Bronchial epithelial cell (primary cell): ENCODE measurements around the gene CAMSAP1. TPM values are rescaled to one million over a fixed set of nuclear protein-coding genes. Genes with fewer than 3 reads are reported as not detected.
"Not testable (repeated sequence)": the region's sequence is repeated elsewhere in the genome, so short reads cannot be mapped to it uniquely, and the experiment has no call there.

Experiments
- DNase-seq: peaks from one replicate; pipeline ENCODE4 v3.0.0-alpha.2; 2010; ENCODE audit warnings: low read depth
- FAIRE-seq: peaks from 2 replicates; lab custom pipeline; 2011; peaks lifted over from hg19 to GRCh38; lab: Jason Lieb, UNC
- H3K27me3 ChIP-seq: 2 replicates; pipeline ENCODE4 v1.5.1; 2011; ENCODE audit warnings: low read length; ENCODE audit not compliant: control insufficient read depth, insufficient read depth
- H3K36me3 ChIP-seq: 2 replicates; pipeline ENCODE4 v1.5.1; 2011; ENCODE audit warnings: low read length; ENCODE audit not compliant: control insufficient read depth, insufficient read depth
- H3K4me3 ChIP-seq: 2 replicates; pipeline ENCODE4 v1.5.1; 2011; ENCODE audit warnings: mild to moderate bottlenecking, low read depth, low read length, control low read depth
- total RNA-seq: library from RNA; depleted of rRNA; stranded (reverse); fragments of >200 nt; gene quantifications from 2 replicates; pipeline ENCODE4 v1.2.1, GENCODE V29; 2014
- TF ChIP-seq, protein P1 (sequence below): IDR thresholded peaks from 2 replicates; pipeline ENCODE4 v1.5.1; 2011; ENCODE audit warnings: mild to moderate bottlenecking, moderate library complexity, low read length, control low read depth, inconsistent platforms; ENCODE audit not compliant: insufficient read depth, severe bottlenecking

Gene CAMSAP1
- total RNA-seq, 1 donor from 2014 or later = 23.2 TPM

DNA sequence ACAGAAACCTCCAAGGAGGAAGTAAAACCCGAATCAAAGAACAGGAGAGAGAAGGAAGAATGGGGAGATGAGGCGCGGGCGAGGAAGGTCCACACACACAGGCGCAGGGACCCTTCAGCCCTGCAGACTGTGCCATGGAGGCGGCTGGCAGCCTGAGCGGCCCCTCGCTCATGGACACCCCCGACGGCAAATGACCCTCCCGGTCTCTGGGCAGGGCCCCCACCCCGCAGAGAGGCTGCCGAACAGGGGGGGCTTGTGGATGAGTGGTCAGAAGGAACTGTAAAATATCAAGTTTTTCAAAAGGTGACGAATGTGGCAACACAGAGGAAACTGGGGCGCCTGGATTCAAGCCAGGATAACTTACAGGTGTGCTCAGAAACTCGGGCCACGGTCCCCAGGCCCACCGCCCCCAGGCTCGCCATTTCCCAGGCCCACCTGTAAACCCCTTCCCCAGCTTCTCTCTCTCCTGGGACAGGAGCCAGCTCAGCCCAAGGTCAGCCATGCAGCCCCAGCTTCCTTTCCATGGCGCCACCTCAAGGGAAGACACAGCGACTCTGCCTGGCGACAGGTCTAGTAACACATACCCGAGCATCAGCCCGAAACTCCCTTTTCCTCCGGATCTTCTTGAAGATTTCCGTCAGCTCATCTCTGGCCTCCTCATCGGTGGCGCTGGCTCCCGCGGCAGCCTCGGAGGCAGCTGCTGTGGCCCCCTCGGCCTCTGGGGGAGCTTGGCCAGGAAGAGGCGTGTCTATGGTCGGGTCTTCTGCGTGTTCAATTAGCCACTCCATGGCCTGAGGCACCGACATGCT is 37.3 kb upstream of the CAMSAP1 start:
- FAIRE-seq (no peak), DNase-seq (no peak)
- Histone ChIP-seq H3K27me3 (no peaks in the 10 kb centered on the region), H3K4me3 (no peak overlapping the region), H3K36me3 (peaks cover 26% of the 10 kb centered on the region)
- TF ChIP-seq, protein P1, sequence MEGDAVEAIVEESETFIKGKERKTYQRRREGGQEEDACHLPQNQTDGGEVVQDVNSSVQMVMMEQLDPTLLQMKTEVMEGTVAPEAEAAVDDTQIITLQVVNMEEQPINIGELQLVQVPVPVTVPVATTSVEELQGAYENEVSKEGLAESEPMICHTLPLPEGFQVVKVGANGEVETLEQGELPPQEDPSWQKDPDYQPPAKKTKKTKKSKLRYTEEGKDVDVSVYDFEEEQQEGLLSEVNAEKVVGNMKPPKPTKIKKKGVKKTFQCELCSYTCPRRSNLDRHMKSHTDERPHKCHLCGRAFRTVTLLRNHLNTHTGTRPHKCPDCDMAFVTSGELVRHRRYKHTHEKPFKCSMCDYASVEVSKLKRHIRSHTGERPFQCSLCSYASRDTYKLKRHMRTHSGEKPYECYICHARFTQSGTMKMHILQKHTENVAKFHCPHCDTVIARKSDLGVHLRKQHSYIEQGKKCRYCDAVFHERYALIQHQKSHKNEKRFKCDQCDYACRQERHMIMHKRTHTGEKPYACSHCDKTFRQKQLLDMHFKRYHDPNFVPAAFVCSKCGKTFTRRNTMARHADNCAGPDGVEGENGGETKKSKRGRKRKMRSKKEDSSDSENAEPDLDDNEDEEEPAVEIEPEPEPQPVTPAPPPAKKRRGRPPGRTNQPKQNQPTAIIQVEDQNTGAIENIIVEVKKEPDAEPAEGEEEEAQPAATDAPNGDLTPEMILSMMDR = no peak

DNA sequence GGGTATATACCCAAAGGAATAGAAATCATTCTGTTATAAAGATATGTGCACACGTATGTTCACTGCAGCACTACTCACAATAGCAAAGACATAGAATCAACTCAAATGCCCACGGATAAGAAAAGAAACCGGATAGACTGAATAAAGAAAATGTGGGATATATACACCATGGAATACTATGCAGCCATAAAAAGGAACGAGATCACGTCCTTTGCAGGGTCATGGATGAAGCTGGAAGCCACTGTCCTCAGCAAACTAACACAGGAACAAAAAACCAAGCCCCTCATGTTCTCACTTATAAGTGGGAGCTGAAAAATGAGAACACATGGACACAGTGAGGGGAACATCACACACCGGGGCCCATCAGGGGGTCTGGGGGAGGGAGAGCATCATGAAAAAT is 36.3 kb upstream of the CAMSAP1 start:
- peaks cover 29% of the 10 kb centered on the region for H3K36me3 ChIP-seq
- H3K27me3 ChIP-seq, DNase-seq, FAIRE-seq, H3K4me3 ChIP-seq: not testable (repeated sequence)

- H3K4me3 ChIP-seq = no peak overlapping the region
- no peak for FAIRE-seq
- TF ChIP-seq, protein P1 = no peak
- no peak for DNase-seq
- no peaks in the 10 kb centered on the region for H3K27me3 ChIP-seq
- peaks cover 30% of the 10 kb centered on the region for H3K36me3 ChIP-seq
Observed at GRCh38 chr9:135941288-135941995, 34.1 kb upstream of the CAMSAP1 start.

GRCh38 chr9:135939351-135940265 is 32.3 kb upstream of the CAMSAP1 start:
- no peak overlapping the region for H3K4me3 ChIP-seq
- peaks cover 21% of the 10 kb centered on the region for H3K36me3 ChIP-seq
- FAIRE-seq = no peak
- TF ChIP-seq, protein P1 = no peak
- DNase-seq = no peak
- H3K27me3 ChIP-seq = no peaks in the 10 kb centered on the region

GRCh38 chr9:135937521-135938489 is 30.5 kb upstream of the CAMSAP1 start:
- TF ChIP-seq, protein P1 = no peak
- DNase-seq = no peak
- H3K4me3 ChIP-seq = no peak overlapping the region
- FAIRE-seq = no peak
- no peaks in the 10 kb centered on the region for H3K27me3 ChIP-seq
- H3K36me3 ChIP-seq = peaks cover 28% of the 10 kb centered on the region
